Common myeloid progenitor, CD34-positive (primary cell): ENCODE data around the gene CDHR3.
A peak's percentile ranks its signal among the peaks of the same experiment; 100 is the strongest.

Experiments used
- CTCF ChIA-PET: fragments of 350-600 bp; sonication (Branson Sonifier 250); formaldehyde crosslinking; loops from one replicate; lab custom pipeline; 2021; ENCODE audit warnings: antibody characterized with exemption; lab: Charles Lee
- POLR2A ChIA-PET: fragments of 350-600 bp; sonication (Branson Sonifier 250); formaldehyde crosslinking; loops from one replicate; lab custom pipeline; 2021; ENCODE audit warnings: antibody characterized with exemption; lab: Charles Lee
- DNase-seq, 3 donors: peaks; one replicate each; pipeline versions ENCODE4 v3.0.0 to v3.0.0-alpha.2; 2013
- H3K27ac ChIP-seq, 2 experiments: 1 replicate in 1 of 2; 2 replicates in 1 of 2; pipeline ENCODE4 v1.7.0; 2013; ENCODE audit warnings: inconsistent platforms in 2 of 2, low read length in 2 of 2, mild to moderate bottlenecking in 2 of 2, low read depth in 1 of 2, moderate library complexity in 1 of 2; ENCODE audit not compliant: severe bottlenecking in 2 of 2, insufficient read depth in 1 of 2, poor library complexity in 1 of 2
- H3K27me3 ChIP-seq, 5 experiments: replicated peaks in 2 of 5; 1 replicate in 3 of 5; 2 replicates in 2 of 5; pipeline versions ENCODE4 v1.6.1 to v1.7.0; 2013; ENCODE audit warnings: low read length in 4 of 5, mild to moderate bottlenecking in 2 of 5, moderate library complexity in 2 of 5, inconsistent platforms in 1 of 5; ENCODE audit not compliant: insufficient read depth in 5 of 5, control insufficient read depth in 4 of 5
- H3K36me3 ChIP-seq, 4 experiments: 1 replicate in 2 of 4; 2 replicates in 2 of 4; pipeline versions ENCODE4 v1.6.1 to v1.7.0; 2013; ENCODE audit warnings: low read length in 3 of 4, control low read depth in 1 of 4, mild to moderate bottlenecking in 1 of 4; ENCODE audit not compliant: control insufficient read depth in 4 of 4, insufficient read depth in 4 of 4
- H3K4me1 ChIP-seq, 4 experiments: 1 replicate in 3 of 4; 2 replicates in 1 of 4; pipeline versions ENCODE4 v1.6.1 to v1.7.1; 2013; ENCODE audit warnings: low read length in 3 of 4, mild to moderate bottlenecking in 3 of 4, control low read depth in 1 of 4, inconsistent platforms in 1 of 4, moderate library complexity in 1 of 4; ENCODE audit not compliant: control insufficient read depth in 4 of 4, insufficient read depth in 4 of 4; ENCODE audit errors: control extremely low read depth in 1 of 4
- H3K4me3 ChIP-seq, 7 experiments: 1 replicate in 4 of 7; 2 replicates in 3 of 7; pipeline versions ENCODE4 v1.5.1 to v1.7.0; 2013; ENCODE audit warnings: mild to moderate bottlenecking in 7 of 7, low read length in 6 of 7, moderate library complexity in 6 of 7, inconsistent platforms in 2 of 7, low read depth in 2 of 7, control low read depth in 1 of 7; ENCODE audit not compliant: insufficient read depth in 4 of 7, control insufficient read depth in 1 of 7; ENCODE audit errors: extremely low read depth in 1 of 7
- H3K9me3 ChIP-seq, 5 experiments: 1 replicate in 4 of 5; 2 replicates in 1 of 5; pipeline versions ENCODE4 v1.6.1 to v1.7.1; 2013; ENCODE audit warnings: low read length in 4 of 5, mild to moderate bottlenecking in 2 of 5, inconsistent platforms in 1 of 5, low read depth in 1 of 5, moderate library complexity in 1 of 5; ENCODE audit not compliant: control insufficient read depth in 4 of 5, insufficient read depth in 2 of 5; ENCODE audit errors: control extremely low read depth in 1 of 5
- WGBS: methylation state at CpG from one replicate; pipeline ENCODE4 v1.1.5; 2013; ENCODE audit not compliant: insufficient coverage; 5-methylcytosine and 5-hydroxymethylcytosine counted together

The CDHR3 gene

DNA sequence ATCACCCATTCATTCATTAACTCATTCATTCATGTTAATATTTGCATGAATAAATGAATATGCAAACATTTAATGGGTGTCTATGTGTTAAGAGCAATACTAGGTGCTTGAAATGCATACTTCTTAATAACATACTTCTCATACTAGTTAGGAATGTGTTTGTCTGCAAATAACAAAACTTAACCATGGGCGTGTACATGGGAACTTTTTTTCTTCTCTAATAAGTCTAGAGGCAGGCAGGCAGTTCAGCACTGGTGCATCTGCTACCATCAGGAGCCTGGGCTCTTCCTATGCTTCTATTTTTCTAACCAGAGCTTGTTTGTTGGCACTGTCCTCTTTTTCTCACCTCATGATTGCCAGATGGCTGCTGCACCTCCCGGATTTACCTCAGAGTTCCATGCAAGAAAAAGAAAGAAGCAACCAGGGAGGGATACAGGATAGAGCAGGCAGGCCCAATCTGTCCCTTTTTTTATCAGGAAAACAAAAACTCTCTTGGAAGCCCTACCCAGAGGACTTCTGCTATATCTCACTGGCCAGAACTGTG is 22.7 kb downstream of the CDHR3 start:
- no peak for DNase-seq
- no peak overlapping the region for H3K27ac ChIP-seq
- no peak overlapping the region for H3K4me3 ChIP-seq
- ChIA-PET POLR2A (no interaction called here), CTCF (no interaction called here)
- no peaks in the 10 kb centered on the region for H3K36me3 ChIP-seq
- H3K4me1 ChIP-seq, result no peaks in the 10 kb centered on the region
- peaks cover 0 to 27% (median 10%) of the 10 kb centered on the region in 5 experiments for H3K27me3 ChIP-seq
- 85% methylated on average over 2 of the region's 2 CpGs for WGBS
- H3K9me3 ChIP-seq, result no peaks in the 10 kb centered on the region

DNA sequence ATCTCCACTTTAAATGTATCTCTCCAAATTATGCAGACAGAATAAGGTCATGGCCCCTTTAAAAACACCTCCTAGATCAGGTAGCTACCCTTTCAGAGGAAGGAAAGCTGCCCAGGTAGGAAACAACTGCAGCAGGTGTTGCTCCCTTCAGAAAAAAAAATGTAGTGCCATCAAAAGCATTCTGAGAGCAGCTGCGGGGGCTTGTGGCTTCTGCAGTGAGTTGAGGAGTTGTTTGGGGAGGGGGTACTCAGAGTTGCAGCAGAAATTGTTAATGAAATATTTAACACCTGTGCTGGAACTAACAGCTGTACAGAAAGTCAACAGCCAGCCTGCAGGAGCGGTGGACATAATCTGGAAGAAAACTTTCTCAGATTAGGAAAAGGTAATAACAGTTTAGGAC is 24.0 kb downstream of the CDHR3 start:
- Histone ChIP-seq H3K4me1 (peaks cover 0 to under 1% (median under 1%) of the 10 kb centered on the region in 4 experiments), H3K27me3 (peaks cover 0 to 25% (median 10%) of the 10 kb centered on the region in 5 experiments), H3K36me3 (no peaks in the 10 kb centered on the region), H3K9me3 (no peaks in the 10 kb centered on the region), H3K4me3 (no peak overlapping the region), H3K27ac (no peak overlapping the region)
- no peak for DNase-seq
- CTCF ChIA-PET, result interaction anchor here (0.9 to 1.4 kb wide), 3 partner anchors 10 to 55 kb away, joined by 3 read pairs; no protein-coding TSS in a partner anchor
- POLR2A ChIA-PET, result no interaction called here
- WGBS, result 93% methylated on average over 2 of the region's 2 CpGs

DNA sequence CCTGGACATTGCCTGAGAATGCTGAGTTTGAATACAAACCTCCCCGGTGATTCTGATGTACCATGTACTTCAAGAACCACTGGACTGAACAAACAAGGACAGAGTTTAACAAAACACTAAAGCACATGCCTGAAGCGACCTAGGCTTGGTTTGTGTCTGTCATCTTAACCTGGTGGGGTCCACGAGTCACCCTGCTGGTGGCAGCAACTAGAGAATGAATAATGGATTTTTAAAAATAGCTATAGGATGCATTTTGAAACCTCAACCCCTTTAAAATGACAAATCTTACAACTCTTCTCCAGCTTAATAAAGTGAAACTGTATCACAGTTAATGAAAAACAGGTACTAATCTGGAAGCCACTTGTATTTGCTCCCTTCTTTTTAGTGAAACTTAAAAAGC is 25.2 kb downstream of the CDHR3 start:
- ChIA-PET CTCF (interaction anchor here (1.2 to 1.4 kb wide), 2 partner anchors 9 to 54 kb away, joined by 3 read pairs; no protein-coding TSS in a partner anchor), POLR2A (no interaction called here)
- Histone ChIP-seq H3K9me3 (no peaks in the 10 kb centered on the region), H3K4me3 (no peak overlapping the region), H3K27ac (no peak overlapping the region), H3K27me3 (peaks cover 0 to 25% (median 10%) of the 10 kb centered on the region in 5 experiments), H3K36me3 (no peaks in the 10 kb centered on the region), H3K4me1 (peaks cover 2 to 12% (median 6%) of the 10 kb centered on the region in 4 experiments)
- peak in 1 of 3 donors; percentile 6 for DNase-seq
- 100% methylated on average over 1 of the region's 3 CpGs for WGBS

DNA sequence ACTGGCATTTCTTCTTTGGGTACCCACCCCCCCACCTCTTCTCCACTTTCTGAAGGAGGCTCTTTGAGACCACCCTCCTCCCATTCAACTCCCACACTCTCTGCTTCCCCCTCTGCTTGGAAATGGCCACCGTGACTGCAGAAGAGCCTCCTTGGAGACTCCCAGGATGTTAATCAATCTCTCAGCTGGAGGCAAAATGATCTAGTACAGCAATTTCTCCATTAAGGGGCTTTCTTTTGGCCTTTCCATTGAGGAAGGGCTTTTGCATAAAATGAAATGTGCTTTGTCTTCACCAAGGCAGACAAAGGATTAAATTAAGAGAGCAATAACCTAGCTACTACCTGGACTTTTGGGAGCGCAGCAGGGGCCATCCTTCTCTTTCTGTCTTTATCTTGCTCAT is 26.1 kb downstream of the CDHR3 start:
- no peak for DNase-seq
- H3K36me3 ChIP-seq, result no peaks in the 10 kb centered on the region
- peaks cover 0 to 23% (median 10%) of the 10 kb centered on the region in 5 experiments for H3K27me3 ChIP-seq
- POLR2A ChIA-PET, result interaction anchor here (0.6 kb wide), 1 partner anchor 269 kb away, joined by 10 read pairs; no protein-coding TSS in a partner anchor
- no peak overlapping the region for H3K27ac ChIP-seq
- CTCF ChIA-PET, result no interaction called here
- WGBS, result 69% methylated on average over 2 of the region's 2 CpGs
- peaks cover 2 to 18% (median 6%) of the 10 kb centered on the region in 4 experiments for H3K4me1 ChIP-seq
- H3K9me3 ChIP-seq, result no peaks in the 10 kb centered on the region
- H3K4me3 ChIP-seq, result no peak overlapping the region

DNA sequence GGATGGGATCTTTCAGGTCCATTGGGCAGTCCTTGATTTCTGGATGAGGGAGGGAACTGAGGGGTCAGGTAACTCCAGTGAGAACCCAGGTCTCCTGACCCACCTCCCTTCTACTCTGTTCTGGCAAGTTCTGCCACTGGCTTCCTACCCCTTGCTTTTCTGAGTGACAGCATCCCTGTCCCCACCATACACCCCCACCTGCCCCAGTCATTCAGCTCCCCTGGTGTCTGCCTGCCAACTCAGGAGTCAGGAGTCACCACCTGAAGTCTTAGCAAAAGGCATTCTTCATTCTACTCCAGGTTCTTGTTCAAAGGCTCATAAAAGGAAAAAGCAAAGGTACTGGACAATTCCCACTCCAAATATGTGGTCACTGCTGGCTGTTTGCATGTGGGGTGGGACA is 26.6 kb downstream of the CDHR3 start:
- POLR2A ChIA-PET, result interaction anchor here (0.6 kb wide), 2 partner anchors 119 to 268 kb away, joined by 3 to 10 read pairs; no protein-coding TSS in a partner anchor
- Histone ChIP-seq H3K27ac (no peak overlapping the region), H3K4me1 (peaks cover 2 to 18% (median 6%) of the 10 kb centered on the region in 4 experiments), H3K36me3 (no peaks in the 10 kb centered on the region), H3K9me3 (no peaks in the 10 kb centered on the region), H3K27me3 (peaks cover 0 to 23% (median 10%) of the 10 kb centered on the region in 5 experiments), H3K4me3 (no peak overlapping the region)
- CTCF ChIA-PET, result interaction anchor here (0.6 kb wide), 1 partner anchor 188 kb away, joined by 3 read pairs; no protein-coding TSS in a partner anchor
- DNase-seq, result no peak

DNA sequence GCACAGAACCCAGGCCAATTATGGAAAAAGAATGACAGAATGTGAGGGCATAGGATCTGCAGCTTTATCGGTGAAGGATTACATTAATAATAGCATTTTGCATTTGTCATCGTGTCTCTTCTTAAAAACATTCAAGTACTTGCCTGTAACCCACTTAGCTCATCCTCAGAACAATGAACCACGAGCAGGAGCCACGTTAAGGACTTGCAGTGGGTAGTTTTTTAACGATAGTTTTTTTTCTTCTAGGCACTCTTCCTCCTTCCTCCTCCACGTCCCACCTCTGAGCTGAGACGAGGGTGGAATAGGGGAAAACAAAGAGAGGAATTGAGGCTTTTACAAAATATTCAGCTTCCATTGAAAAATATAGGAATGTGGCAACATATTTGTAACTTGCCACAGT is 27.1 kb downstream of the CDHR3 start:
- H3K9me3 ChIP-seq, result no peaks in the 10 kb centered on the region
- H3K4me1 ChIP-seq, result peaks cover 2 to 18% (median 6%) of the 10 kb centered on the region in 4 experiments
- no peak overlapping the region for H3K4me3 ChIP-seq
- H3K27me3 ChIP-seq, result peaks cover 0 to 21% (median 8%) of the 10 kb centered on the region in 5 experiments
- no peak for DNase-seq
- no peaks in the 10 kb centered on the region for H3K36me3 ChIP-seq
- H3K27ac ChIP-seq, result no peak overlapping the region
- 100% methylated on average over 3 of the region's 7 CpGs for WGBS
- ChIA-PET CTCF (interaction anchor here (0.6 to 1.2 kb wide), 3 partner anchors 12 to 189 kb away, joined by 3 read pairs; no protein-coding TSS in a partner anchor), POLR2A (interaction anchor here (0.6 kb wide), 1 partner anchor 120 kb away, joined by 3 read pairs; no protein-coding TSS in a partner anchor)
